Endometrial microvascular endothelial cells (primary cell): Measurements from ENCODE around the gene SDK1. TPM values are rescaled to one million over a fixed set of nuclear protein-coding genes. Genes with fewer than 3 reads are reported as not detected.

Experiments used
- in situ Hi-C: cut with HindIII; loops from 2 replicates; pipeline ENCODE4 v1.10.0; 2017; ENCODE audit warnings: low sequenced_read_pairs, low pct_unique_long_range_greater_than_20kb; ENCODE audit errors: inconsistent ontology term
- total RNA-seq: library from RNA; depleted of rRNA; stranded (reverse); fragments of >200 nt; gene quantifications from one replicate; pipeline ENCODE4 v1.2.3, GENCODE V29; 2015; ENCODE audit errors: inconsistent ontology term

Gene SDK1
- total RNA-seq, 1 donor from 2014 or later = 1.6 TPM

DNA sequence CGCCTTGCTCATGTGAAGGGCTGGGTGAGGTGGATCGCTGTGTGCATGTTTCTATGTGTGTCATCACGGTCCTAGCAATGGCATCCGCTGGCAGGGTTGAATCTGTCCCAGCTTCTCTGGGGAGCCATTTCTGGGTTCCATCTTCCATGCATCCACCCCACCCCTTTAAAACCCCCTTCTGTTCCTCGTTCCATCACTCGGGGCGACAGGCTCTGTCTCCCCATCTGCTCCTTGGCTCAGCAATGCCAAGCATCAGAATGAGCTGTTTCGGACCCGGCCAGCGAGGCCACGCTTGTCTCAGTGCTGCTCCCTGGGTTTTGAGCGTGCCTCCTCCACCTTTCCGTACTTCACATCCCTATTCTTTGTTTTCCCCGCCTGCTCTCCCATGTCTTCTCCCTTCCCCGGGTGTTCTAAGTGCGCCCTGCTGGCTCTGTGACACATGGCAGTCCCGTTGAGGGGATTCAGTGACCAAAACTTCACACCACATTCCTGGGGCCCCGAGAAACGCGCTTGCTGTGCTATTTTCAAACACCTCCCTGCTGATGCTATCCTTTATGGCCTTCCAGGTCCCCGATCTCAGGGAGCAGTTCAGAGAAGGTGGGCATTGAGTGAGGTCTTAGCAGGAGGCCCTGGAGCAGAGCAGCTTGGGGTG, 827.0 kb downstream of the SDK1 start:
- in situ Hi-C loops = no loop called here

DNA sequence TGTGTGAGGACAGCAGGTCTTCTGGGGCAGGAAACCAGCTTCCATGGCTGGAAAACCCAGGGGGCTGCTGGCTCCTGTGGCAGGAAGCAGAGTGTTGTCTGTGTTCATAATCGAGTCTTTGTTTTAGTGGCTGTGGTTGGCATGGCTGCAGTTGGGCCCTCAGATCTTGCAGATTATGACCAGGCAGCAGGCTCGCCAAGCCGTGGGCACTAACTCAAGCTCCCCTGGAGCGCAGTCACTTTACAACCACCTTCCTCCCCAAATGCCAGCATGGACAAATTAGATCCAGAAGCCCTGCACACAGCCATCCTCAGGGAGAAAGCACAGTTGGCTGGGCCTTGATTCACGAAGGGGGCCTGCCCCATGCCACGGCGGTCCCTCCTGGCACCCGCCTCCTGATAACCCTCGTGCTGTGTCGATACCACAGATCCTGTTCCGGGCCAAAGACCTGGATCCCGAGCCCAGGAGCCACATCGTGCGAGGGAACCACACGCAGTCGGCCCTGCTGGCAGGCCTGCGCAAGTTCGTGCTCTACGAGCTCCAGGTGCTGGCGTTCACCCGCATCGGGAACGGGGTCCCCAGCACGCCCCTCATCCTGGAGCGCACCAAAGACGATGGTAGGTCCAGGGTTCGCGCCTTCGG, 828.5 kb downstream of the SDK1 start:
- in situ Hi-C loops = no loop called here

DNA sequence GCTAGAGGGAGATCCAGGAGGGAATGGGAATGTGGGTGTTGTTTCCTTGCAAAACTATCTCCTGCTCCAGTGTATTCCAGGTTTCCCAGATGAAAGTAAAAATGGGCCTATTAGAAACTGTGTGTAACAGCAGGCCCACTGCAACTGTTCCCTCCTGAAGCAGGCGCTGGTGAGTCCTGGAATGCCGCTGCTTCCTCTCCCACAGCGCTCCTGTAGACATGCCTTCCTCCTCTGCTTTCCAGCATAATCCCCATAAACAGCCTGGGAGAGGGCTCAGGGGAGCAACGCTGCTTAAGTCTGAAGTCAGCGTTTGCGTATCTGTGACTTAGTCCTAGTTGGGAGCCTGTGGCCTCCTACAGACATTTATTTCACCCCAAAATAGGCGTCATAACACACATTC, 830.0 kb downstream of the SDK1 start:
- in situ Hi-C loops = no loop called here

DNA sequence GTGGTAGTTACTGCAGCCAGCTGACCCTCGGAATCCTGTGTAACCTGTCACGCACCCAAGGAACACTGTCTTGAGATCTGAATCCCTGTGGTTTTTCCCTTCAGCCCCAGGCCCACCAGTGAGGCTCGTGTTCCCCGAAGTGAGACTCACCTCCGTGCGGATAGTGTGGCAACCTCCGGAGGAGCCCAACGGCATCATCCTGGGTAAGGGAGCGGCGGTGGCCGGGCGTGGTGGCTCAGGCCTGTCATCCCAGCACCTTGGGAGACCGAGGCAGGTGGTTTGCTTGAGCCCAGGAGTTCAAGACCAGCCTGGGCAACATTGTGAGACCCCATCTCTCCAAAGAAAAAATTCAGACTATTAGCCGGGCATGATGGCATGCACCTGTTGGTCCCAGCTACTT, 831.2 kb downstream of the SDK1 start:
- in situ Hi-C loops = no loop called here

DNA sequence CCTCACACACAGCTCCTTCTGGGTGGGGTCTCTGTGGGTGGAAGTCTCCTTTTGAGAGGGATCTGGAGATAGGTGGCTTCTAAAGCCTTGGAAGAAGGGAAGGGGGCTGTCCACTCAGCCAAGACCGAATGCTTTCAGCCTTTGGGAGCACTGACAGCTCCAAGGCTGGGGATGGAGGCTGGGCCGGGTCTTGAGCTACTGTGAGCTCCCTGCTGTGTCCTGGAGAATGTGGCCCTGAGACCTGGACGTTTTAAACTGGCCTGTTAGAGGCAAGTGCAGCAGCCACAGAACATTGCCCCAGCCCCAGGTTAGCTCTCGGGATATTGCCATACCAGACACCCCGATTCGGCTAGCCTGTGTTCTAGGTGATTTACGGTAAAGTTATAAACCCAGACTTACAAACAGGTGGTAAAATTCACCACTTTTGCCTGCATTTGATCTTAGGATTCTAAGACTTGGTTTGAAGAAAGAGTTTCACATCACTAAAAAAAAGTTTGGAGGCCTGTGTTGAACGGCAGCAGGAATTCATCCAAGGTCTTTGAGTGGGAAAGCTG, 832.5 kb downstream of the SDK1 start:
- in situ Hi-C loops = no loop called here

DNA sequence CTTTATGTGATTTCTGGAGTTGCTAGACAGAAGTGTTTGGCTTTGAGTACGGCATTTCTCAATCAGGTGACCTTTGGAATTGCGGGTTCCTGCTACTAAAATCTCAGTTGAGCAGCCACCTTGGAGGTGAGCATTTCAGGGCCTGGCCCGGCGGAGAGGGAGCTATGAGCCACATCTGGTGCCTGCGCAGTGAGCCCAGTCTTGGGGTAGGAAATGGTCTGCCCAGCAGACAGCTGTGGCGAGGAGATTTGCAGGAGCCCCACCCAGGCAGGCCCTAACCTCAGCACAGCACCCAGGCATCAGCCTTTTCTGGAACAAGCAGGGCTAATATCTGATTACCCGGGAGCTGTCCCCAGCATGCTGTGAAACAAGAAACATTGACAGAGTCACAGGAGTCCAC, 833.2 kb downstream of the SDK1 start:
- in situ Hi-C loops = no loop called here

DNA sequence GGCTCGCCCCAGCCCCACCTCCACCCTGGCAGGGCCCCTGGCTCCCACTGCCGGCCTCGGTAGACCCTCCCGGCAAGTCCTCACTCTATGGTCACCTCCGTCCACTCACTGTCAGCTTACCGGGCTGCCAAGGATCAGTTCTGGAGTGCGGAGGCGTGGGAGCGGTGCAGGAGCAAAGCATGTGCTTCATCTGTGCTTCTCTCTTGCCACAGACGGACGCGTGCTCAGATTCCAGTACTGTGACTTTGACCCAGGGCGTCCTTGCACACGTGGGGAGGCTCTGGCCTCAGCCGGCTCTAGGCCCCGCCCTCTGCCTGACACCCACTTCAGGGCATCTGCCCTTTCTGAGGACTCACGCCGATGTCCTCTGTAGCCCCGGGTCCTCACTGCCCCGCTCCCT, 833.6 kb downstream of the SDK1 start:
- in situ Hi-C loops = no loop called here

DNA sequence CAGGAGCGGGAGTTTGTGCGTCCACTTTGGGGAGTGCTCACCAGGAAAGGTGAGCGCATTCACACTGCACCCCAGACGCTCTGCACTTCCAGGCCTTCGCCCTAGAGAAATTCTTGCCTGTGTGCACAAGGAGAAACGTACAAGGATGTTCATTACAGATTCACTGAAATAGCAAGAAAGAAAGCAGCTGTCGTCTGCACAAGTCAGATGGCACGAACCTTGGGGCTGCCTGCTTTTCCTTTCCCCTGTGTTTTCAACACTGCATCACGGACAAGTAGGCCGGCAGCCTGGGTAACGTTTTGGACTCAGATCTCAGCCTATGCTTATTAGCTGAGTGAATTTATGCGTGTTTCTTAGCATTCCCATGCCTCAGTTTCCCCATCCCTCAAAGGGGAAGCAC, 834.2 kb downstream of the SDK1 start:
- in situ Hi-C loops = no loop called here

DNA sequence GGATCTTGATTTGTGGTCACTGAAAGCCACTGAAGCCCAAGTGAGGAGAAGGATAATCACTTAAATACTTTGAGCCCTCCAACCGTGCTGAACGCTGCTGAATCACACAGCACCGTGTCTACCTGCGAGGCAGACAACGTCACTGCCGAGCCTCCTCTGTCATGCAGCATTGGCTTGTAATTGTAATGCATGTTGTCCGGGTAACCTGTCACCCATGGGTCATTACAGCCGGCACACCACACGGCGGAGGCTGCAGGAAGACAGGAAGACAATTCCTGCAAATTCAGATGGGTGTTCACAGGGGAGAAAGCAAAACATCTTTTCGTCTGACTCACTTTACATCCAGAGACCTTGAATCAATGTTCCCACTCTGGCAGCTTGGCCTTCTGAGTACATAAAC, 835.0 kb downstream of the SDK1 start:
- in situ Hi-C loops = no loop called here

DNA sequence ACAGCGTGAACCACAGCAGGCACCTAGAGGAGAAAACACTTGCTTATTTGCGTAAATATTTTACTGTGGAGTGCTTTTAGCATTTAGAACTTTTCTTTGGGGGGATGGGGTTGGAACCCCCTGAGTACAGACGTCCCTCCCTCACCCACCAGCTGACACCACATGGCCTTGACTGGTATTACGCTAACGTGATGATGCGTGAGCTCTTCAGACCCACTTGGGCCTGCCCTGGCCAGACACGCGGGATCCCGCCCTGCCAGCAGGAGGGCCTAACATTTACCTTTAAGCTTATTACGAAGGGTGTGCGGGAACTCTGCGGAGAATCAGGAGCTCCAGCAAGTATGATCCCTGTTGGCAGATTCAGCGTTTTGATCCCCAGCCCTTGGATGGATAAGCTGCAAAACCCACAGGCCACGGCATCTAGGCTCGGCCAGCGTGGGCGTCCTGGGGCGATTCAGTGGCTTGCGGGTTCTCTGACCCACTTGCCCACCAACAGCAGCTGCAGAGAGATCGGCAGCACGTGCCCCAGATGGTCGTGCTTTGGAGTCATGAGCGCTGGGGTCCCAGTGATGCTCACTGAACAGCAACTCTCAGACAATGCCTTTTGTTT, 835.6 kb downstream of the SDK1 start:
- in situ Hi-C loops = no loop called here

DNA sequence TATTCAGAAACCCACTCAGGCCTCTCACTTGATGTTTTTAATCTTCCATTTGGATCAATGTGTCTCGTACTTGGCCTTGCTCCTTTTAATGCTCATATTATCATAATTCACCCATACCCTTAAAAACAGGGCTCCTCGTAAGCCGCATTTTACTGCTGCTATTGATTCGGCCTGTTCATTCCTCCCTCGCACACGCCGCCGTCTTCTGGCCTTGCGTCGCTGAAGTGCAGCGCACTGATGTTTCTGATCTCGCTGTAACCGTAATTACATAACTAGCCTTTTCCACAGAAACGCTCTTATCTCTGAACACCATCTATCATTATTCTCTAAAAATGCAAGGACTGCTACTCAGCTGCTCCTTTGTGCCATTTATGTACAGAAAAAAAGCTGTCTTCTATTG, 836.5 kb downstream of the SDK1 start:
- in situ Hi-C loops = no loop called here

DNA sequence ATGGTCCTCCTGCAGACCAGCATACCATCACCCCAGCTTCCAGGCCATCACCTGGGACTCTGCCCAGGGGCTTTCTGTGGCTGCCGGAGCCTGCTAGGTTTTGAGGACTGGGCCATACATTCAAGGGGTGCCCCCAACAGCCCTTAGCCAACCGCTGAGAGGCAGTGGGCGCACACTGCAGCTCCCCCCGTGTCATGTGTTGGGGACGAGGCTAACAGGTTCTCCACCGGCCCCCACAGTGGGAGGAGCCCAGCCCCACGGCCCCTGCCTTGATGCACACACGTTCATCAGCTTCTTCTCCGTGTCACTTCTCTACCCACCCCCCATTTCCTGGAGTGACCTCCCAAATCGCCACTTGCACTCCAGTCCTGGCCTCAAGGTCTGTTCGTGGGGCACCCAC, 837.8 kb downstream of the SDK1 start:
- in situ Hi-C loops = no loop called here

DNA sequence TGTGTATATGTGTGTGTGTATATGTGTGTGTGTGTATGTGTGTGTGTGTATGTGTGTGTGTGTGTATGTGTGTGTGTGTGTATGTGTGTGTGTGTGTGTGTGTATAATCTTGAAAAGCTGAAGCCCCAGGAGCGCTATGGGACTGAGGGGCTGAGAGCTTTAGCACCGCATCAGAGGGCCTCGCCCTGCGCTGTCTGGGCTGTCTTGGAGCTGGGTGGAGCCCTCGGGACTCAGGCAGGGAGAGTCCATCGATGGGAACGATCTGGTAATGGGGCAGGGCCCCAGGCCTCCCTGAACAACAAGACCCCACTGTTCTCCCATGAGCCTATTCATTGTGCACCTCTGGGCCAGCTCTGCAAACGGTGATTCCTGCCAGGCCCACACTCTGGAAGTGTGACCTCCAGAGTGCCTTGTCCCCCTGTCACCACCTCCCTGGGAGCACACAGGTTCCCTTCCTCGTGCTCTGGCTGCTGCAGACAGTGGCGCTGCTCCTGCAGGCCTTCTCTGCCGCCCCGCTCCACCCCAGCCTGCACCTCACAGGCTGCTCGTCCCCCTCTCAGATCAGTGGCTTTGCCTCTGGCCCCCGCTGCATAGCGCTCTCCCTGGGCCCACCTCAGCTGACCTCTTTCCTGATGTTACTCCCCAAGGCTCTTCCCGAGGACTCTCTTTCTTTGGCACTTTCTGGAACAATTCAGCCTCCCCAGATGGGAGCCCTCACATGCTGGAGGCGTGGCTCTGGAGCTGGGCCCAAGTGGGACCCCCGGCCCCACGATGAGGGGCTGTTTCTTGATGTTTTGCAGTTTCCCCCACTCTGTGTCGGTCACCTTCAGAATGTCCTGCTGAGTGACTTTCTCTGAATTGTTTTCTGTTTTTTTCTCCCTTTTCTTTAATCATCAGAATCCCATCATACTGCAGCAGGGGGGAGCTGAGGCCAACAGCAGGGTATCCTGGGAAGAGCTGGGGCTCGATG, 838.9 kb downstream of the SDK1 start:
- in situ Hi-C loops = no loop called here

DNA sequence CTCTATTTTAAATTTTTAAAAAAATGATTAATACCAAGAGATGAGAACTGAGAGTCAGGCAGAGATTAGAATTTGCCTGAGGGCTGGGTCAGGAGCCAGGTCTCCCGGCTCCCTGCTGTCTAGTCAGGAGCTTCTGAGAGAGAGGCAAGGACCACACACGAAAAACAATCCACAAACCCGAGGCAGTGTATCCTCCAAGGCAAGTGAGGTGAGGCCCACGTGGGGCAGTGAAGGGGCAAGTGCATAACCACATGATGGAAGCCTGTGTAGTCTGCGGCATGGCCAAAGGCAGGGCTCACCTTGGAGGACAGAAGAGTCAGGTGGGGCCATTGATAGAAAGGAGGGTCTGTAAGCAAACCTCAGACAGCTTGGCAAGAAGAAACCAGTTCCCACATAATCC, 839.9 kb downstream of the SDK1 start:
- in situ Hi-C loops = no loop called here

DNA sequence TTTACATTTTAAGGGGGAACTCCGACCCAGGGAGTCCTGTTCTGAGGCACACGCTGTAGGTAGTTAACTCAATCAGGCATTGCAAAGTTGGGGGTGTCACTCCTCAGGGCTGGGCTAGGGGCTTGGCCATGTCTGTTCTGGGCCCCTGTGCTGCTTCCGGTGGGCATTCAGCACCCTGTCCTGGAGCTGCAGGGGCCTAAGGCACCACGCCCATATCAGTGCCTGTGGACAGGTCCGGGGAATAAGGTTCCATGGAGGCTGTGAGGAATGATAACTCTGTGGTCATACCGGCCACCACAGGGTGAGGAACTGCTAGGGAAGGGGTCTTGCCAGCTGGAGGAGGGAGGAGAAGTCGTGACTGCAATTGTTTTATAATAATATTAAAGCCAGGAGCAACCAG, 842.0 kb downstream of the SDK1 start:
- in situ Hi-C loops = no loop called here

DNA sequence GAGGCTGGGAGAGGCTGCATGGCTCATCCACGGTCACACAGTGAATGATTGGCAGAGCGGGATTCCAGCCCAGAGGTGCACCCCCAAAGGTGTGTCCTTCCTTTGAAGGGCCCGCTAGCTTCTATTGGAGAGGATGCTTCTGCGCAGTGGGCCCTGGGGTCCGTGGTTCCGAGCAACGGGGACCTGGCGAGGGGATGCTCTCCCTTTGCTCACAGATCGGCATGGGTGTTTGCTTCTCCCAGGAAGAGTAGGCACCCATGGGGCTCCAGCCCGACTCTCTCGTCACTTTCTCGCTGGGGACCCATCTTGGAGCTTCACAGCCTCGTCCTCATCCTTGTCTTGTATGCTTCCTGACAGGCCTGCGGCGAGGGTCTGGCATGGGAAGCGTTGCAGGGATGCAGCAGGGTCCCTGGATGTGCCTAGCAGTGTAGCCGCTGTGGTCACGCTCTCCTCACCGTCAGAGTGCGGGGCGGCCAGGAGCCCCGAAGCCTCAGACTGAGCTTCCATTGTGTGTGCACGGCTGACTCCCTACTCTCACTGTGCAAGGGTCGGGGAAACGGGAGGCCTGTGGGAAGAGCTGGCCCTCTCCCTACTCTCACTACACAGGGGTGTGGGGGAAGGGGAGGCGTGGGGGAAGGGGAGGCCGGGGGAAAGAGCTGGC, 842.6 kb downstream of the SDK1 start:
- in situ Hi-C loops = no loop called here

DNA sequence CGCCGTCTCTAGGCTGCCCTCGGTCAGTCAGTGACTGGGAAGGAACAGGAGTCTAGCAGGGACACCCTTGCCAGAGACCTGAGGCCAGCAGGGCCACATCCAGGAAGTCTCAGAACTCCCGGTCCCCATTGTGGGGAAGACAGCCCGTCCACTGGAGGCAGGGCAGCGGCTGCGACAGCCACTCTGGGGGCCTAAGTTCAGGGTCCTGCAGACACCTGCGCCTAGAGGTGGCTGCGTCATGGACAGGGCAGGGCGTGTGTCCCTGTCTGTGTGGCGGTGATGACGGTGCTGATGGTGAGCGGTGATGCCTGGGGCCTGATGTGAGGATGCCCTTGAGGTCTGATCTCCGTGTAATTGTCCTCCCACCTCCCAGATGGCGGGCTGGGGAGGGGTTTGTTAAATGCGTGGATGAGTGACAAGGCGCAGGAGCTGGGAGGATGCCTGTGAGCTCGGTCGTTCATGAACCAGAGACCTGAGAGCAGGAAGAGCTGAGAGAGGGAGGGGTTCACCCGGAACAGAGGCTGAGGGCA, 843.2 kb downstream of the SDK1 start:
- in situ Hi-C loops = no loop called here

DNA sequence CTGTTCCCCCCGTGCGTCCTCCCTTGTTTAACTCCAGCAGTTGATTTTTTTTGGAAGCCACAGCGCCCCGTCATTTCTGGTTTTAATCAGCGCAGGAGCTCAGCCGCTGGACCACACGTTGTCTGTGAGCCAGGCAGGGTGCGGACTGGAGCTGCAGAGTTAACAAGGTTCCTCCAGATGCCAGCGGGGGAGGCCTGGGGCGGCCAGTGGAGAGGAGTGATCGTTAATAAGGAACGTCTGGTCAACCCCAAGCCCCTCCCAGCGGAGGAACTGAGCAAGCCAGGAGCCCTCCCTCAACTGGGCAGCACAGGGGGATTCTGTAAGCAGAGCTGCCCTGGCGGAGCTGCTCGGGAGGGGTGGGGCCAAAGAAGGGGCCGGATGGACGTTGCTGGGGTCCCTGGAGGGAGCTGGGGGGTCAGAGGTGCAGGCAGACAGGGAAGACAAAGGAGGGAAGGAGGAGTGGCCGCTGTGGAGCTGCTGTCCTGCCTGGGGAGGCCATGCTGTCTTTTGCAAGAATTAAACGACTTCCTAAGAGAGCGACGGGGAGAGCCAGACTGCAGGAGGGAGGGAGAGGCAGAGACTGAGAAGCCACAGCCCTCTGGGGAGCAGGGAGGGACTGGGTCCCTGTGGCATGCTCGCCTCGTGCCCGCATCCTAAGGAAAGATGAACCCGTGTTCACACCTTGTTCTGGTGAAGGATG, 843.9 kb downstream of the SDK1 start:
- in situ Hi-C loops = no loop called here
